Measurements from ENCODE around the gene DLGAP1.

The DLGAP1 gene

GRCh38 chr18:3775996-3776395, 679.1 kb downstream of the DLGAP1 start:
- H4K20me1 ChIP-seq (ENCODE audit: insufficient read depth, low read length): no peaks in the 10 kb centered on the region
- H3F3A ChIP-seq (ENCODE audit: insufficient read depth, low read length): no peaks in the 10 kb centered on the region
- H3K27ac ChIP-seq (ENCODE audit: low read depth, low read length, poor library complexity, severe bottlenecking): no peak overlapping the region
- TF ChIP-seq EZH2 (IDR thresholded peaks at IDR 0.05; ENCODE audit: borderline replicate concordance, low read length): no peak
- TF ChIP-seq CTCF (IDR thresholded peaks at IDR 0.05; ENCODE audit: low read length): no peak
- H3K27me3 ChIP-seq (ENCODE audit: insufficient read depth, low read length): no peaks in the 10 kb centered on the region
- H3K4me3 ChIP-seq (ENCODE audit: low read depth, low read length, poor library complexity, severe bottlenecking): no peak overlapping the region
- H3K36me3 ChIP-seq (ENCODE audit: insufficient read depth, low read length): no peaks in the 10 kb centered on the region
- H3K79me2 ChIP-seq (ENCODE audit: insufficient read depth, low read length): no peaks in the 10 kb centered on the region
- peaks cover 18% of the 10 kb centered on the region for H3K4me1 ChIP-seq (ENCODE audit: insufficient read depth, low read length, severe bottlenecking)
- H3K9ac ChIP-seq (ENCODE audit: low read length): no peak overlapping the region
- H3K4me2 ChIP-seq (ENCODE audit: low read length): no peak overlapping the region
- no peak overlapping the region for H2AFZ ChIP-seq (ENCODE audit: low read length)
- H3K9me2 ChIP-seq (ENCODE audit: low read depth, low read length): no peaks in the 10 kb centered on the region
- no peaks in the 10 kb centered on the region for H3K9me3 ChIP-seq (ENCODE audit: low read length)

GRCh38 chr18:3773303-3773702, 681.8 kb downstream of the DLGAP1 start:
- no peaks in the 10 kb centered on the region for H3K79me2 ChIP-seq (ENCODE audit: insufficient read depth, low read length)
- no peak for TF ChIP-seq EZH2 (IDR thresholded peaks at IDR 0.05; ENCODE audit: borderline replicate concordance, low read length)
- H3F3A ChIP-seq (ENCODE audit: insufficient read depth, low read length): no peaks in the 10 kb centered on the region
- H3K4me2 ChIP-seq (ENCODE audit: low read length): no peak overlapping the region
- no peak overlapping the region for H2AFZ ChIP-seq (ENCODE audit: low read length)
- no peak overlapping the region for H3K27ac ChIP-seq (ENCODE audit: low read depth, low read length, poor library complexity, severe bottlenecking)
- H3K4me1 ChIP-seq (ENCODE audit: insufficient read depth, low read length, severe bottlenecking): peaks cover 19% of the 10 kb centered on the region
- no peaks in the 10 kb centered on the region for H3K27me3 ChIP-seq (ENCODE audit: insufficient read depth, low read length)
- H3K9me3 ChIP-seq (ENCODE audit: low read length): no peaks in the 10 kb centered on the region
- H3K9ac ChIP-seq (ENCODE audit: low read length): no peak overlapping the region
- H3K4me3 ChIP-seq (ENCODE audit: low read depth, low read length, poor library complexity, severe bottlenecking): no peak overlapping the region
- no peaks in the 10 kb centered on the region; the same call in 1 of the 2 replicates for H3K36me3 ChIP-seq (ENCODE audit: insufficient read depth, low read length)
- H4K20me1 ChIP-seq (ENCODE audit: insufficient read depth, low read length): no peaks in the 10 kb centered on the region
- H3K9me2 ChIP-seq (ENCODE audit: low read depth, low read length): no peaks in the 10 kb centered on the region

GRCh38 chr18:3771121-3771971, 683.8 kb downstream of the DLGAP1 start:
- H3K9ac ChIP-seq (ENCODE audit: low read length): peak overlapping the region; percentile 40; the same call in 1 of the 2 replicates

More at GRCh38 chr18:3771121-3771971, 683.8 kb downstream of the DLGAP1 start:
- no peaks in the 10 kb centered on the region for H3K27me3 ChIP-seq (ENCODE audit: insufficient read depth, low read length)
- peak overlapping the region; percentile 51 for H3K4me3 ChIP-seq (ENCODE audit: low read depth, low read length, poor library complexity, severe bottlenecking)
- H2AFZ ChIP-seq (ENCODE audit: low read length): no peak overlapping the region
- no peaks in the 10 kb centered on the region for H4K20me1 ChIP-seq (ENCODE audit: insufficient read depth, low read length)
- peak overlapping the region; percentile 76 for H3K4me2 ChIP-seq (ENCODE audit: low read length)
- no peaks in the 10 kb centered on the region for H3F3A ChIP-seq (ENCODE audit: insufficient read depth, low read length)
- no peak overlapping the region for H3K27ac ChIP-seq (ENCODE audit: low read depth, low read length, poor library complexity, severe bottlenecking)
- H3K9me2 ChIP-seq (ENCODE audit: low read depth, low read length): no peaks in the 10 kb centered on the region
- TF ChIP-seq CTCF (IDR thresholded peaks at IDR 0.05; ENCODE audit: low read length) (peak; percentile 68), EZH2 (IDR thresholded peaks at IDR 0.05; ENCODE audit: borderline replicate concordance, low read length) (no peak)
- H3K79me2 ChIP-seq (ENCODE audit: insufficient read depth, low read length): no peaks in the 10 kb centered on the region
- H3K4me1 ChIP-seq (ENCODE audit: insufficient read depth, low read length, severe bottlenecking): peaks cover 19% of the 10 kb centered on the region
- H3K9me3 ChIP-seq (ENCODE audit: low read length): no peaks in the 10 kb centered on the region
- no peaks in the 10 kb centered on the region; the same call in 1 of the 2 replicates for H3K36me3 ChIP-seq (ENCODE audit: insufficient read depth, low read length)

Measured in OCI-LY1 (cell line).